ENCODE data around the gene MAP7. TPM values are rescaled to one million over a fixed set of nuclear protein-coding genes. Genes with fewer than 3 reads are reported as not detected.

MAP7 gene
- total RNA-seq, 4 donors from 2014 or later: 4.6 to 9.7 (median 6.0) TPM

GRCh38 chr6:136571065-136571464 lies 20.8 kb upstream of the MAP7 start:
- no peak for TF ChIP-seq CTCF (IDR thresholded peaks at IDR 0.05; ENCODE audit: low read depth)

- no peak for TF ChIP-seq CTCF (IDR thresholded peaks at IDR 0.05; ENCODE audit: low read depth)
Measured at GRCh38 chr6:136568129-136568528, 17.9 kb upstream of the MAP7 start.

GRCh38 chr6:136567688-136568087 lies 17.5 kb upstream of the MAP7 start:
- no peak for TF ChIP-seq CTCF (IDR thresholded peaks at IDR 0.05; ENCODE audit: low read depth)

- no peak for TF ChIP-seq CTCF (IDR thresholded peaks at IDR 0.05; ENCODE audit: low read depth)
Measured at GRCh38 chr6:136566851-136567250, 16.6 kb upstream of the MAP7 start.

- no peak for TF ChIP-seq CTCF (IDR thresholded peaks at IDR 0.05; ENCODE audit: low read depth)
Measured at GRCh38 chr6:136566007-136566487, 15.8 kb upstream of the MAP7 start.

GRCh38 chr6:136564180-136564579 lies 14.0 kb upstream of the MAP7 start:
- TF ChIP-seq CTCF (IDR thresholded peaks at IDR 0.05; ENCODE audit: low read depth): no peak

- TF ChIP-seq CTCF (IDR thresholded peaks at IDR 0.05; ENCODE audit: low read depth): no peak
Measured at GRCh38 chr6:136563386-136564152, 13.3 kb upstream of the MAP7 start.

All from subcutaneous adipose tissue (tissue), 4 donors.